ENCODE data around the gene OR2H1.
"Not testable (repeated sequence)": the region's sequence is repeated elsewhere in the genome, so short reads cannot be mapped to it uniquely, and the experiment has no call there.

Gene OR2H1

GRCh38 chr6:29456971-29457370 lies at the start of gene OR2H1, which contains the start of gene OR11A1:
TSS of gene OR2H1 (plus strand) at chr6:29457155. CDS start at chr6:29461770, 4,615 bp downstream.
TSS of gene OR11A1 (minus strand) at chr6:29457071. CDS start at chr6:29427641, 29,430 bp downstream.
- no peak for DNase-seq (ENCODE audit: low spot score)
- no peak for FAIRE-seq

- DNase-seq (ENCODE audit: low spot score) (no peak), FAIRE-seq (no peak)
Observed at GRCh38 chr6:29414588-29414987, 42.4 kb upstream of the OR2H1 start, which contains the start of gene OR12D1. TSS of gene OR12D1 (plus strand) at chr6:29414928.

GRCh38 chr6:29419516-29419915 lies 37.4 kb upstream of the OR2H1 start:
- FAIRE-seq: no peak
- no peak for DNase-seq (ENCODE audit: low spot score)

- DNase-seq (ENCODE audit: low spot score): no peak
- no peak for FAIRE-seq
Observed at GRCh38 chr6:29424168-29424567, 32.8 kb upstream of the OR2H1 start.

- FAIRE-seq: no peak
Observed at GRCh38 chr6:29424575-29424974, 32.4 kb upstream of the OR2H1 start.

GRCh38 chr6:29425075-29425474 lies 31.9 kb upstream of the OR2H1 start:
- FAIRE-seq (no peak), DNase-seq (ENCODE audit: low spot score) (no peak)

More at GRCh38 chr6:29424575-29424974, 32.4 kb upstream of the OR2H1 start:
- no peak for DNase-seq (ENCODE audit: low spot score)

- no peak for FAIRE-seq
Observed at GRCh38 chr6:29426654-29427053, 30.3 kb upstream of the OR2H1 start.

GRCh38 chr6:29436730-29437129 lies 20.2 kb upstream of the OR2H1 start:
- FAIRE-seq; DNase-seq (ENCODE audit: low spot score): not testable (repeated sequence)

More at GRCh38 chr6:29426654-29427053, 30.3 kb upstream of the OR2H1 start:
- DNase-seq (ENCODE audit: low spot score): no peak

GRCh38 chr6:29439006-29439405 lies 17.9 kb upstream of the OR2H1 start, which contains the start of gene OR10C1:
TSS of gene OR10C1 (plus strand) at chr6:29439306. CDS start at chr6:29440016, 710 bp downstream.
- FAIRE-seq (no peak), DNase-seq (ENCODE audit: low spot score) (no peak)

GRCh38 chr6:29442719-29443118 lies 14.2 kb upstream of the OR2H1 start:
- FAIRE-seq (no peak), DNase-seq (ENCODE audit: low spot score) (no peak)

- FAIRE-seq; DNase-seq (ENCODE audit: low spot score): not testable (repeated sequence)
Observed at GRCh38 chr6:29444031-29444430, 12.9 kb upstream of the OR2H1 start.

GRCh38 chr6:29447670-29448069 lies 9.3 kb upstream of the OR2H1 start:
- no peak for FAIRE-seq
- DNase-seq (ENCODE audit: low spot score): peak; percentile 45

GRCh38 chr6:29451471-29452193 lies 5.3 kb upstream of the OR2H1 start:
- FAIRE-seq (no peak), DNase-seq (ENCODE audit: low spot score) (no peak)

- no peak for DNase-seq (ENCODE audit: low spot score)
- FAIRE-seq: no peak
Observed at GRCh38 chr6:29461021-29461814, 4.3 kb downstream of the OR2H1 start.

GRCh38 chr6:29462022-29462421 lies 5.1 kb downstream of the OR2H1 start:
- FAIRE-seq (no peak), DNase-seq (ENCODE audit: low spot score) (no peak)

GRCh38 chr6:29465279-29465678 lies 8.3 kb downstream of the OR2H1 start:
- peak; percentile 62 for FAIRE-seq

GRCh38 chr6:29465801-29466200 lies 8.8 kb downstream of the OR2H1 start:
- FAIRE-seq: no peak
- no peak for DNase-seq (ENCODE audit: low spot score)

More at GRCh38 chr6:29465279-29465678, 8.3 kb downstream of the OR2H1 start:
- DNase-seq (ENCODE audit: low spot score): no peak

- FAIRE-seq (no peak), DNase-seq (ENCODE audit: low spot score) (no peak)
Observed at GRCh38 chr6:29466241-29466640, 9.3 kb downstream of the OR2H1 start.

GRCh38 chr6:29474996-29475395 lies 18.0 kb downstream of the OR2H1 start:
- no peak for DNase-seq (ENCODE audit: low spot score)
- FAIRE-seq: no peak

- FAIRE-seq (no peak), DNase-seq (ENCODE audit: low spot score) (no peak)
Observed at GRCh38 chr6:29477923-29478450, 21.0 kb downstream of the OR2H1 start.

GRCh38 chr6:29478740-29479139 lies 21.8 kb downstream of the OR2H1 start:
- DNase-seq (ENCODE audit: low spot score): no peak
- no peak for FAIRE-seq

GRCh38 chr6:29479560-29479959 lies 22.6 kb downstream of the OR2H1 start:
- DNase-seq (ENCODE audit: low spot score) (no peak), FAIRE-seq (no peak)
